NCI-H69 (cell line): ENCODE results near the gene EIF5AL1.
A peak's percentile ranks its signal among the peaks of the same experiment; 100 is the strongest.
"Not testable (repeated sequence)": the region's sequence is repeated elsewhere in the genome, so short reads cannot be mapped to it uniquely, and the experiment has no call there.

Experiments used
- DNase-seq: peaks from one replicate; lab custom pipeline; 2025; lab: John Stamatoyannopoulos, UW

The EIF5AL1 gene

GRCh38 chr10:79509934-79510508, 2.3 kb upstream of the EIF5AL1 start:
- not testable (repeated sequence) for DNase-seq

- DNase-seq = peak; percentile 1
These were observed 4.3 kb downstream of the EIF5AL1 start for GRCh38 chr10:79516532-79517205.

GRCh38 chr10:79517567-79517966, 5.2 kb downstream of the EIF5AL1 start:
- not testable (repeated sequence) for DNase-seq

- not testable (repeated sequence) for DNase-seq
These were observed 9.4 kb downstream of the EIF5AL1 start for GRCh38 chr10:79521751-79522150.

- not testable (repeated sequence) for DNase-seq
These were observed 10.1 kb downstream of the EIF5AL1 start for GRCh38 chr10:79522464-79522863.

- not testable (repeated sequence) for DNase-seq
These were observed 11.0 kb downstream of the EIF5AL1 start for GRCh38 chr10:79523157-79523853.

- DNase-seq = not testable (repeated sequence)
These were observed 12.8 kb downstream of the EIF5AL1 start for GRCh38 chr10:79525049-79525710.

- not testable (repeated sequence) for DNase-seq
These were observed 15.9 kb downstream of the EIF5AL1 start for GRCh38 chr10:79528261-79528660.

- not testable (repeated sequence) for DNase-seq
These were observed 21.0 kb downstream of the EIF5AL1 start for GRCh38 chr10:79533142-79533902.

- not testable (repeated sequence) for DNase-seq
These were observed 21.5 kb downstream of the EIF5AL1 start for GRCh38 chr10:79533903-79534175.

- not testable (repeated sequence) for DNase-seq
These were observed 26.0 kb downstream of the EIF5AL1 start for GRCh38 chr10:79538311-79538710.

GRCh38 chr10:79540930-79541329, 28.6 kb downstream of the EIF5AL1 start:
- not testable (repeated sequence) for DNase-seq

- DNase-seq = no peak
These were observed 30.3 kb downstream of the EIF5AL1 start for GRCh38 chr10:79542626-79543025.

- not testable (repeated sequence) for DNase-seq
These were observed 32.1 kb downstream of the EIF5AL1 start for GRCh38 chr10:79544408-79544807.

- DNase-seq = not testable (repeated sequence)
These were observed 32.8 kb downstream of the EIF5AL1 start for GRCh38 chr10:79544926-79545659.

- not testable (repeated sequence) for DNase-seq
These were observed 34.8 kb downstream of the EIF5AL1 start for GRCh38 chr10:79547128-79547527.

- DNase-seq = no peak
These were observed 35.6 kb downstream of the EIF5AL1 start for GRCh38 chr10:79547973-79548372.

- DNase-seq = no peak
These were observed 39.8 kb downstream of the EIF5AL1 start for GRCh38 chr10:79552143-79552542.

GRCh38 chr10:79555354-79556309, 43.3 kb downstream of the EIF5AL1 start:
- no peak for DNase-seq

GRCh38 chr10:79556961-79557360, 44.6 kb downstream of the EIF5AL1 start:
- not testable (repeated sequence) for DNase-seq
